Hematopoietic multipotent progenitor cell treated with erythropoietin and hydrocortisone succinate and interleukin-3 and kit ligand, for 4 days (in vitro differentiated cells): Measurements from ENCODE around the gene TBC1D9.
"Not testable (repeated sequence)": the region's sequence is repeated elsewhere in the genome, so short reads cannot be mapped to it uniquely, and the experiment has no call there.

Experiments
- DNase-seq: peaks from one replicate; pipeline ENCODE4 v3.0.0-alpha.2; 2015

Gene TBC1D9

GRCh38 chr4:140752291-140753068 is 3.7 kb downstream of the TBC1D9 start:
- DNase-seq: no peak

GRCh38 chr4:140750470-140750869 is 5.7 kb downstream of the TBC1D9 start:
- no peak for DNase-seq

- no peak for DNase-seq
Measured at GRCh38 chr4:140748171-140748570, 8.0 kb downstream of the TBC1D9 start.

- not testable (repeated sequence) for DNase-seq
Measured at GRCh38 chr4:140746546-140746945, 9.6 kb downstream of the TBC1D9 start.

- no peak for DNase-seq
Measured at GRCh38 chr4:140744421-140744820, 11.8 kb downstream of the TBC1D9 start.

- DNase-seq: no peak
Measured at GRCh38 chr4:140743194-140743931, 12.8 kb downstream of the TBC1D9 start.

- DNase-seq: no peak
Measured at GRCh38 chr4:140742838-140743193, 13.4 kb downstream of the TBC1D9 start.

- no peak for DNase-seq
Measured at GRCh38 chr4:140740906-140741670, 15.1 kb downstream of the TBC1D9 start.

GRCh38 chr4:140740422-140740821 is 15.8 kb downstream of the TBC1D9 start:
- no peak for DNase-seq

- DNase-seq: no peak
Measured at GRCh38 chr4:140739971-140740370, 16.2 kb downstream of the TBC1D9 start.

- DNase-seq: no peak
Measured at GRCh38 chr4:140738139-140738538, 18.0 kb downstream of the TBC1D9 start.

- DNase-seq: no peak
Measured at GRCh38 chr4:140736669-140737343, 19.4 kb downstream of the TBC1D9 start.

- no peak for DNase-seq
Measured at GRCh38 chr4:140735779-140736391, 20.3 kb downstream of the TBC1D9 start.

GRCh38 chr4:140735317-140735716 is 20.9 kb downstream of the TBC1D9 start:
- no peak for DNase-seq

GRCh38 chr4:140732780-140733179 is 23.4 kb downstream of the TBC1D9 start:
- DNase-seq: no peak

- no peak for DNase-seq
Measured at GRCh38 chr4:140729344-140730049, 26.7 kb downstream of the TBC1D9 start.

- no peak for DNase-seq
Measured at GRCh38 chr4:140726776-140727500, 29.2 kb downstream of the TBC1D9 start.

- no peak for DNase-seq
Measured at GRCh38 chr4:140725556-140725955, 30.6 kb downstream of the TBC1D9 start.

GRCh38 chr4:140724760-140725159 is 31.4 kb downstream of the TBC1D9 start:
- no peak for DNase-seq

- no peak for DNase-seq
Measured at GRCh38 chr4:140720387-140721304, 35.5 kb downstream of the TBC1D9 start.
